NCI-H146 treated with DMSO at 0.1 percent for 48 hours (cell line): ENCODE data around the gene AKAP8L.
"Not testable (repeated sequence)": the region's sequence is repeated elsewhere in the genome, so short reads cannot be mapped to it uniquely, and the experiment has no call there.

Source experiments
- DNase-seq: peaks from one replicate; lab custom pipeline; 2025; ENCODE audit not compliant: unreplicated experiment; lab: John Stamatoyannopoulos, UW

Gene AKAP8L

GRCh38 chr19:15357906-15358305 is 60.9 kb downstream of the AKAP8L start:
- no peak for DNase-seq

- DNase-seq, result no peak
Measured at GRCh38 chr19:15354566-15355296, 64.1 kb downstream of the AKAP8L start.

- no peak for DNase-seq
Measured at GRCh38 chr19:15353908-15354307, 64.9 kb downstream of the AKAP8L start.

GRCh38 chr19:15352535-15352934 is 66.3 kb downstream of the AKAP8L start:
- DNase-seq, result not testable (repeated sequence)

GRCh38 chr19:15341328-15341727 is 77.5 kb downstream of the AKAP8L start:
- not testable (repeated sequence) for DNase-seq

GRCh38 chr19:15340086-15340485 is 78.7 kb downstream of the AKAP8L start:
- DNase-seq, result no peak

- DNase-seq, result no peak
Measured at GRCh38 chr19:15337202-15337601, 81.6 kb downstream of the AKAP8L start.

- not testable (repeated sequence) for DNase-seq
Measured at GRCh38 chr19:15335992-15336391, 82.8 kb downstream of the AKAP8L start.

GRCh38 chr19:15332311-15332996 is 86.3 kb downstream of the AKAP8L start, which contains the start of gene BRD4:
Gene BRD4, minus strand, starts transcription at chr19:15332539. Its CDS starts 59,440 bp downstream, at chr19:15273099.
- peak; percentile 14 for DNase-seq

- DNase-seq, result peak; percentile 21
Measured at GRCh38 chr19:15331419-15332310, 87.1 kb downstream of the AKAP8L start.

GRCh38 chr19:15330801-15331418 is 87.9 kb downstream of the AKAP8L start:
- no peak for DNase-seq
